GM12865 (cell line): ENCODE measurements around the gene SDSL.

Experiments
- DNase-seq: peaks from one replicate; pipeline ENCODE4 v3.0.0; 2010; ENCODE audit warnings: low read depth
- H3K4me3 ChIP-seq: 2 replicates; pipeline ENCODE4 v1.5.1; 2011; ENCODE audit warnings: mild to moderate bottlenecking, low read depth, low read length, control low read depth
- TF ChIP-seq, protein P1 (sequence below): IDR thresholded peaks from 2 replicates; pipeline ENCODE4 v1.5.1; 2011; ENCODE audit warnings: low read length, control low read depth, low read depth, inconsistent platforms; ENCODE audit not compliant: insufficient read depth; ENCODE audit errors: missing control alignments

SDSL gene

DNA sequence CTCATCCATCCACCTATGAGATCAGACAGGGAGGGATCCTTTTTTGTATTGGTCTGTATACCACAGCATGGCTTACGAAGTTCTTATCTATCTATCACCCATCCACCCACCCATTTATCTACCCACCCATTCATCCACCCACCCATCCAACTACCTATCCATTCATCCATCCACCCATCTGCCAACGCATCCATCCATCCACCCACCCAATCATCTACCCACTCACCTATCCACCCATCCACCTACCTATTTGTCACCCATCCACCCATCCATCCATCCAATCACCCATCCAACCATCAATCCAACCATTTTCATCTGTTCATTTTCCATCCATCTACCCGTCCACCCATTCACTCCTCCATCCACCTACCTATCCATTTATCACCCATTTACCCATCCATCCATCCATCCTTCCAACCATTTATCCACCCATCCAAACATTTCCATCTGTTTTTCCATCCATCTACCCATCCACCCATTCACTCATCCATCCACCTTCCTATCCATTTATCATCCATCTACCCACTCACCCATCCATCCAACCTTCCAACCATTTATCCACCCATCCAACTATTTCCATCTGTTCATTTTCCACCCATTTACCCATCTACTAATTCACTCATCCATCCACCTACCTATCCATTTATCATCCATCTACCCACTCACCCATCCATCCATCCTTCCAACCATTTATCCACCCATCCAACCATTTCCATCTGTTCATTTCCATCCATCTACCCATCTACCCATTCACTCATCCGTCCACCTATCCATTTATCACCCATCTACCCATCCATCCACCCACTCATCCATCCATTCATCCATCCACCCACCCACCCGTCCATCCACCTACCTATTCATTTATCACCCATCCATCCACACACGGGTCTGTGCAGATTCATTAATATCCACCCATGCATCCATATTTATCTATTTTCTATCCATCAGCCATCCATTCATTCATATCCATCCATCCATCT is 31.8 kb upstream of the SDSL start:
- no peak overlapping the region for H3K4me3 ChIP-seq
- TF ChIP-seq, protein P1, sequence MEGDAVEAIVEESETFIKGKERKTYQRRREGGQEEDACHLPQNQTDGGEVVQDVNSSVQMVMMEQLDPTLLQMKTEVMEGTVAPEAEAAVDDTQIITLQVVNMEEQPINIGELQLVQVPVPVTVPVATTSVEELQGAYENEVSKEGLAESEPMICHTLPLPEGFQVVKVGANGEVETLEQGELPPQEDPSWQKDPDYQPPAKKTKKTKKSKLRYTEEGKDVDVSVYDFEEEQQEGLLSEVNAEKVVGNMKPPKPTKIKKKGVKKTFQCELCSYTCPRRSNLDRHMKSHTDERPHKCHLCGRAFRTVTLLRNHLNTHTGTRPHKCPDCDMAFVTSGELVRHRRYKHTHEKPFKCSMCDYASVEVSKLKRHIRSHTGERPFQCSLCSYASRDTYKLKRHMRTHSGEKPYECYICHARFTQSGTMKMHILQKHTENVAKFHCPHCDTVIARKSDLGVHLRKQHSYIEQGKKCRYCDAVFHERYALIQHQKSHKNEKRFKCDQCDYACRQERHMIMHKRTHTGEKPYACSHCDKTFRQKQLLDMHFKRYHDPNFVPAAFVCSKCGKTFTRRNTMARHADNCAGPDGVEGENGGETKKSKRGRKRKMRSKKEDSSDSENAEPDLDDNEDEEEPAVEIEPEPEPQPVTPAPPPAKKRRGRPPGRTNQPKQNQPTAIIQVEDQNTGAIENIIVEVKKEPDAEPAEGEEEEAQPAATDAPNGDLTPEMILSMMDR = no peak
- no peak for DNase-seq

DNA sequence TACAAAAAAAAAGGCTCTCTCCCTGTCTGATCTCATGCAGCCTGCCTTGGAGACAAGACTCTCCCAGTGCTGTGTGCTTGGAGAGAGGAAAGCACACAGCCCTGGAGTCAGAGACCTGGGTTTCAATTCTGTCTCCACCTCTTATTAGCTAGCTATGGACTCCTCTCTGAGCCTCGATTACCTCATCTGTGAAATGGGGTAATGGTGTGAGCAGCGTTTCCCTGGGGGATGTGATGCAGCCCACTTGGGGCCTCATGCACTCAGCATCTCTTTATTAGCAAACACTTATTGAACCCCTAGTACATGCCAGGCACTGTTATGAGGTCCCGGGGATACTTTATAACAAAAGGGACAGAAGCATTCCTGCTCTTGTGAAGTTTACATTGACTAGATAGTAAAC is 31.0 kb upstream of the SDSL start:
- no peak overlapping the region for H3K4me3 ChIP-seq
- no peak for DNase-seq
- TF ChIP-seq, protein P1 = no peak

DNA sequence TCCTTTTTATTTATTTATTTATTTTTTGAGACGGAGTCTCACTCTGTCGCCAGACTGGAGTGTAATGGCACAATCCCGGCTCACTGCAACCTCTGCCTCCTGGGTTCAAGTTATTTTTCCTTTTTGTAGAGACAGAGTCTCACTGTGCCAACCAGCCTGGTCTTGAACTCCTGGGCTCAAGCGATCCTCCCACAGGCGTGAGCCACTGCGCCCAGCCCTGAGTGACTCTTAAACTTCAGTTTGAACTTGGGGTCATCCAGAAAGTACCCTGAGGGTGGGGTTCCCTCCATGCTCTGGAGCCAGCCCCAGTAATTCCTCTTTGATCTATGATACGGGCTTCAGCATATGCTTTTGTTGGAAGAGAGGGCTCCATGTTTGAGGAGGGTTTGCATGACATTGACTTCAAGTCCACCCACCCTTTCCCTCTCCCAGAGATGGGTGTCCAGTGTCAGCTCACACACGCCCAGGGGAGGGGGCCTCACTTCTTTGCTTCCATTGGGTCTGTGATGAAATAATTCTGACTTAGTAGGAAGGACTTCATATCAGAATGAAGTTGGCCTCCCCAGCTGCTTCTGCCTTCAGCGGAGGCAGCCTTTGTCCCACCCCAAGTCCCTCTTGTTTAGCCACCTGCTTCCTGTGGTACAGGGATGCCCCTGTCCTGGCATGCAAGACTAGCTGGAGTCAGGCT is 30.4 kb upstream of the SDSL start:
- TF ChIP-seq, protein P1 = no peak
- DNase-seq = no peak
- H3K4me3 ChIP-seq = no peak overlapping the region

DNA sequence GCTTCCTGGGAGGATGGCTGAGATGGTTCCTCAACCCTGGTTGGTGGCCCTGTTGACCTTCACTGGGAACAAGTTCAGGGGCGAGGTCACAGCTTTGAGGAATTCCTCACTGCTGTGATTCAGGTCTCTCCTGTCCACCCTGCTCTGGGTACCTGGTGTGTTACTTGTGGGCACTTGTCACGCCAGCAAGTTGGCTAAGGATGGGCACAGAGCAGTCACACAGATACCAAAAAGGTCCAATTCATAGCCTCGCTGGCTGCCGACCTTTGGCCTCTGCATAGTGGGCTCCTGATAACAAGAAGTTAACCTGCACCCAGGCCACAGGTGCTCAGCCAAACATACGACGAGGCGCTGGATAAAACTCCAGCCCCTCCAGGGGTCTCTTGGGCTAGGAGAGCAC is 29.7 kb upstream of the SDSL start:
- TF ChIP-seq, protein P1 = no peak
- DNase-seq = no peak
- H3K4me3 ChIP-seq = no peak overlapping the region

DNA sequence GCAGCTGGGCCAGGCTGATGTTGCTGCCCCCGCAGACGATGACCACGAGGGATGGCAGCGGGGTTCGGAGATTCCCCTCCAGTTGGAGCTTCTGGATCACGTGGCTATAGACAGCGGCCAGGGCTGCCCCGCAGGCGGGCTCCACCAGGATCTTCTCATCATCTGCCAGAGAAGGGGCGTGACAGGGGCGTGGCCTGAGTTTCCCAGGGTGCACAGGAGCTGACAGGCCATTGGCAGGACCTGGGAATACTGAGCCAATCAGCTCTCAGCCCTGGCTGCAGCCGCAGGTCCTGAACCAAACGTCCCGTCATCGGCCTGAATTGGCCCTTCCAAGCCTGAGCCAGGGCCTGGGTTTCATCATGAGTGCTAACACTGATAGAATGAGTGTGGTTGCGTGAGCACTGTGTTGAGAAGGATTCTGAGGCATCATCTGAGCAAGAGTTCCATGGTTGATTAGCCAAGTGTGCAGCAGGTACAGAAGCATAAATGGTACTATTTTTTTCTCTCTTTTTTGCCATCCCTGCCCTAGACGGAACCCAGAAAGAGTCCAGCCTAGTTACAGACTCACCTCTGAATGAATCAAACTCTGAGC is 29.1 kb upstream of the SDSL start:
- TF ChIP-seq, protein P1 = no peak
- H3K4me3 ChIP-seq = no peak overlapping the region
- DNase-seq = peak; percentile 76

DNA sequence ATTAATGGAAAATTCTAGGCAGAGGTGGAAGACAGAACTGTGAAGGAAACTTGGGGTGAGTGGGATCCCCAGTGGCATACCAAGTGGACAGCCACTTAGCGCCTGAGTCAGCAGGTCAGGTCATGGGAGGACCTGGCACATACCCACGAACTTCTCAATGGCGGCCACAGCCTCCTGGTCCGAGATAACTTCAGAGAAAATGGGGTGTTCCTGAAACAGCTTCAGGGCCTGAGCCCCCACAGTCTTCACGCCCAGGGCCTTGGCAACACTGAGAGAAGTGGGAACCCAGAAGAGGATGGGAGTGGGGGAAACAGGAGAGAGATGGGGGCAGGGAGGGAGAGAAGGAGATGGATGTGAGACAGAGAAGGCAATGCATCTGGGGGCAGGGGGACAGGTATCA is 28.4 kb upstream of the SDSL start:
- DNase-seq = no peak
- H3K4me3 ChIP-seq = no peak overlapping the region
- TF ChIP-seq, protein P1 = no peak
